ENCODE measurements around the gene SH2D4B. TPM values are rescaled to one million over a fixed set of nuclear protein-coding genes. Genes with fewer than 3 reads are reported as not detected.

Gene SH2D4B
- total RNA-seq, 1 donor from 2014 or later: 0.07 TPM

DNA sequence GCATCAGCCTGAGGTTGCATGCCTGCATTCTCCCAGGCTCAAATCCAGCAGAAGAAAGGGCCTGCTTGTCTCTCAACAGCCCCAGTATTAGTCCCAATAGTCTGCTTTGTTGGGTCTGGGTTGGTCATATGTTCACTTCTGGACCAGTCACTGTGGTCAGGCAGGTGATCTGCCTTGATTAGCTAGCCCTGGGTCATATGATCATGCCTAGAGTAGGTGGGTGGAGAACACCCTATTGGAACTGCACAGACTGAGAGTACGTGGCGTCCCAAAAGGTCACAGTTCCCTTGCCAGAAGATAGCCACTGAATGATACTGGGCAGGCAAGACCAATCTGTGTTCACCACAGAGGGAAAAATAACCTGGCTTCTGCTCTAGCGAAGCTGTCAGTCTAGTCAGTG, 80.1 kb downstream of the SH2D4B start:
- intact Hi-C loops (cut with micrococcal nuclease): no loop called here

- intact Hi-C loops (cut with micrococcal nuclease): no loop called here
These were observed 81.3 kb downstream of the SH2D4B start for GRCh38 chr10:80619036-80619435.

DNA sequence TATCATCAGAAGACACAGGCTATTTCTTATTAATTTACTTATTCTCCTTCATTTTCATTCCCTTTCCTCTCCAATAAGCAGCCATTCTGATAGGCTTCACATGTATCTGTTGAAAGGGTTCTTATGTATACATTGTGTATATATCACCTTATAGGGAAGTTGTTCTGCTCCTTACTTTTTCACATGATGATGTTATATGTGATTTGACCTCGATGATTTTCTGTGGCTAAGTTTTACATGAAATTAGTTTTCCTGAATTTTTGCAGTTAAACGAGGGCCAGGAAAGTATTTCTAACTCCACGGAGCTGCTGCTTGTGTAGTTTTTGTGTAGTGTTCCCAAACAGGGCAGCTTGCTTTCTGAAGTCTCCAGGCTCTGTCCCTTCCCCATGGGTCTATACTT, 84.5 kb downstream of the SH2D4B start:
- intact Hi-C loops (cut with micrococcal nuclease): no loop called here

DNA sequence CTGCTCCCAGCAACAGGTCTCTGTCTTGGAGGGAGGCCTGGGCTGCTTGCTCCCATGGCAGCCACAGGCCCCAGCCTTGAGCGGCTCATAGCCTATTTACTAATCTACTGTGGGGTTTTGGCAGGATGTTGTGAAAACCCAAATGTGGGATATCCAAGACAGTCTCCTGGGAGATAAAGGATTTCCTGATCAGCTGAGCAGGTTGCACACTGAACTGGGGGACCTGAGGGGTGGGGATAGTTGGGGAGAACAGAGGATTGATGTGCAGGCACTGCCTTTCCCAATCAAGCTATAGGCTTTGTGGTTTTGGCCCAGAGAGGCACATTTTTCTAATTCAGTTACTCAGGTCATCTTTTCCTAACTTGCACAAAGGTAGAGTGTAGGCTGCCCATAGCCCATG, 92.6 kb downstream of the SH2D4B start:
- intact Hi-C loops (cut with micrococcal nuclease): no loop called here

GRCh38 chr10:80632742-80633141, 95.0 kb downstream of the SH2D4B start:
- intact Hi-C loops (cut with micrococcal nuclease): no loop called here

DNA sequence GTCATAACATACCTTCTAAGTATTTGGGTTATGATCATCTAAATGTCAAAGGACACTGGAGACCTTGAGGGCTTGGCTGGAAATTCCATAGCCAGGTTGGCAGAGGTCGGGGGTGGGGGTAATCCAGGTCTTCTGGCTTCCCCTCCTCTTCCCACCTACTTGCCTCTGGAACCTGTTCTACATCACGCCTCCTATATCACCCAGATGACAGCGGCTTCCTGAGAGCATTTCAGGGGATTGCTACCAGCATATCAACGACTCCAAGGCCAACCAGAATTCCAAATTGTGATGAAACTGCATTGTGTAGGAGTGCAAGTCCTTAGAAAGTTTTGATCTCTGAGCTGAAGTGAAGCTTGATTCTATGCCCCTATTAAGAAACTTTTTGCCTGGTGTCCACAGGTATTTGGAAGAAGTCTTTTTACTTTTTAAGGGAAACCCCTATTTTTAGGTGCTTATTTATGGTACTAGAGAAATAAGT, 95.7 kb downstream of the SH2D4B start:
- intact Hi-C loops (cut with micrococcal nuclease): no loop called here

DNA sequence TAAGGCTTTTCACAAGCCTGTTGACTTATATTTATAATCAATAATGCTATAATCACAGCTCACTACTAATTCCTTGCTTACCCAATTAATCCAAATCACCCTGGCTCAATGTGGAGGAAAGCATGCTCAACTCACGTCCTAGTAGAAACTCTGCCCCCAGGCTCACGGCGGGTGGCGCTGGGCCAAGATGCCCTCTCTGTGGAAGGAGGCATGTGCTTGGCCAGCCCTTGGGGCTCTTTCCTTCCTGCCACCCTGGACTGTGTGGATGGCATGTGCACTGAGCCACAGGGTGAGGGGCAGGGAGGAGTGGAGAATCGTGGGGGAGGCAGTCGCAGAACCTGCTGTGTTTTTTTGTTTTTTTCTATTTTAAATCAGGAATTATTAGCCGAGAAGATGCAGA, 96.2 kb downstream of the SH2D4B start:
- intact Hi-C loops (cut with micrococcal nuclease): no loop called here

- intact Hi-C loops (cut with micrococcal nuclease): no loop called here
These were observed 105.0 kb downstream of the SH2D4B start for GRCh38 chr10:80642661-80643060.

- intact Hi-C loops (cut with micrococcal nuclease): no loop called here
These were observed 108.7 kb downstream of the SH2D4B start for GRCh38 chr10:80646366-80646765.

- intact Hi-C loops (cut with micrococcal nuclease): no loop called here
These were observed 109.6 kb downstream of the SH2D4B start for GRCh38 chr10:80647173-80647833.

GRCh38 chr10:80648106-80648505, 110.4 kb downstream of the SH2D4B start:
- intact Hi-C loops (cut with micrococcal nuclease): no loop called here

DNA sequence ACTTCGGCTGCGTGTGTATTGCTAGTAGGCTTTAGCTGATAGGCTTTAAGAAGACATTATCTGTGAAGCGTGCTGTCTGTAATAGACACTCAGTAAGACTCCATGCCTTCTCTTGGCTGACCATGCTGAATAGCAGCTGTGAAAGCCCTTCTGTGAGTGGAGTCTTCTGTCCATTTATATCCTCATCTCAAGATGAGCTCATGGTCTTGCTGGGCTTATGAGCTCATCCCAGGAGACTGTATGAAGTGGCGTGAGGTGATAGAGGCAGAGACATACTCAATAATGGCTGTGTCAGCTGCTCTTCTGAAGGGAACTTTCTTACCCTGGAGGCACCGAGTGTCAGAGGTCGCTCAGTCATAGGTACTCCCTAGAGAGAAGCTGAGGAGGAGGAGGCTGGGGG, 111.5 kb downstream of the SH2D4B start:
- intact Hi-C loops (cut with micrococcal nuclease): no loop called here

DNA sequence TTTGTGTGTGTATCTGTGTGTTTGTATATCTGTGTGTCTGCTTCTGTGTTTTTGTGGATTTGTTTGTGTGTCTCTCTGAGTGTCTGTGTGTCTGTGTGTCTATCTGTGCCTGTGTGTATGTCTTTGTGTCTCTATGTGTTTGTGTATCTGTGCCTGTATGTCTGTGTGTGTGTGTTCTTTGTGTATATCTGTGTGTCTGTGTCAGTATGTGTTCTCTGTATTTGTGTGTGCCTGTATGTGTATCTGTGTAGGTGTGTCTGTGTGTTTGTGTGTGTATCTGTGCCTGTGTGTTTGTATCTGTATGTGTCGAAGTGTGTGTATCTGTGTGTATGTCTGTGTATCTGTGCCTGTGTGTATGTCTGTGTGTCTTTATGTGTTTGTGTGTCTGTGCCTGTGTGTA, 118.2 kb downstream of the SH2D4B start:
- intact Hi-C loops (cut with micrococcal nuclease): no loop called here

DNA sequence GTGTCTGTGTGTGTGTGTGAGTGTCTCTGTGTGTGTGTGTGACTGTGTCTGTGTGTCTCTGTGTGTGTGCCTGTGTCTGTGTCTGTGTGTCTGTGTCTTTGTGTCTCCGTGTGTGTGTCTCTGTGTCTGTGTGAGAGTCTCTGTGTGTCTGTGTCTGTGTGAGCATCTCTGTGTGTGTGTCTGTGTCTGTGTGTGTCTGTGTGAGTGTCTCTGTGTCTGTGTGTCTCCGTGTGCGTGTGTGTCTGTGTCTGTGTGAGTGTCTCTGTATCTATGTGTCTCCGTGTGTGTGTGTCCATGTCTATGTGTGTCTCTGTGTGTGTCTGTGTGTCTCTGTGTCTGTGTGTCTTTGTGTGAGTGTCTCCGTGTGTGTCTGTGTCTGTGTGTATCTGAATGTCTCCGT, 120.4 kb downstream of the SH2D4B start:
- intact Hi-C loops (cut with micrococcal nuclease): no loop called here

DNA sequence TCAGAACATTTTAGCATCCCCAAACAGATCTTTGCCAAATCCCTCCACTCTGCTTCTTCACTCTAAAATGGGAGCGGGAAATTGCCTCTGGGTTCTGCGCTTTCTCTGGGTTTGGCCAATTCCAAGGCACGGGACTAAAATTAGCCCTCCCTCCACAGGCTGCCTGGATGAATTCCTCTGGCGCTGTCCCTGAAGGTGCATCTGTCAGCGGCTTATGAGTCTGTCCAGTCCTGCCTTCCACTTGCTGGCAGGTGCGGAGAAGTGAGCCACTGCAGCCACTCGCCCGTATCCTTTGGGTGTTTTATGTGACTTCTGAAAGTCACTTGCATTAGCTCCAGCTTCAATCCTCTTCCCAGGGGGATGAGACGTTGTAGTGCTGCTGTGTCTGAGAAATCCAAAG, 121.6 kb downstream of the SH2D4B start:
- intact Hi-C loops (cut with micrococcal nuclease): no loop called here

GRCh38 chr10:80660266-80660665, 122.6 kb downstream of the SH2D4B start:
- intact Hi-C loops (cut with micrococcal nuclease): no loop called here

- intact Hi-C loops (cut with micrococcal nuclease): no loop called here
These were observed 123.0 kb downstream of the SH2D4B start for GRCh38 chr10:80660736-80661135.

DNA sequence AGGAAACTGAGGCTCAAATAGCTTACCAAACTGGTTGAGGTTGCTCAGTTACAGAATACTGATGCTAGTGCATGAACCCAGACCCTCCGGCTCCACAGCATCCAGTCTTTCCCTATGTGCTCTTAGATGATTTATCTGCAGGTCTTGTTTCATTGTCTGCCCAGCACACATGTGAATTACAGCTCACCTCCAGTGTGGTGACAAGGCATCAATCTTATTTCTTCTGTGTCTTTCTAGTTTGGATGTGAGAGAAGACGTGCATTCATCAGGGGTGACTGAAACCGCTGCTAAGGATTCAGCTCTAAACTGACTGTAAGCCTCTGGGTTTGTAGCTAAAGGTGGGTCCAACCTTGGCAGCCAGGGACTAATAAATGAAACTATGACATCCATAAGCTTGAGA, 123.8 kb downstream of the SH2D4B start:
- intact Hi-C loops (cut with micrococcal nuclease): no loop called here

DNA sequence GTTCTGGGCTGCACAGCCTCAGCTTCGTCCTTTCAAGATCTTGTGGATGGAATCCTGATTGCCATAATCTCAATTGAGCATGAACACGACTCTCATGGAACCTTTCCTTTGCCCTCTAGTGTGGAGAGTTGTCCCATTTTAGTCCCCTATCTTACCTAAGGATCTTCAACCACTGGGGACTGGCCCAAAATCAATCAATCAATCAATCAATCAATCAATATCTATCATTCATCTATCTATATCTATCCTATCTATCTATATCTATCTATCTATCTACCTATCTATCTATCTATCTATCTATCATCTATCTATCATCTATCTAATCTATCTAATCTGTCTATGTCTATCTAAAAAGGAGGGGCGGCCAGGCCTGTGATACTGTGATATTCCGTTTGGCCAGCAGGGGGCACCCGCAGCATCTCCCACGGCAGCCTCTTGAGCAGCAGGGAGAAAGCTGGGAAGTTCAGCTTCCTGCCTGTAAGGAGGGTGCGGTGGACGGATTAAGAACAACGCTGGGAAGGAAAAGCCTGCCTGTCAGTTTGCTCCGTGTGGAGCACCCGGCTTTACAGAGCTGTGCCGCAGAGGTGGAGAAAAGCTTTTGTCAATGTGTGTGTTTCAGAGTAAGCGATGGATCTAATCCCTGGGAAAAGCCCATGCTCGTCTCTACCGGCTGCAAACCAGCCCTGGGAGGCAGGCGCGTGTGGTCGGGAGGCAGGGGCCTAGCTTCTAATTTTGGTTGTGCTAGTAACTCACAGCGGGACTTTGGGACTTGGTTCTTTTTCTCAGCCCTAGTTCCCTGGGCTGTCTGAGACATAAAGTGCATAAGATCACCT, 124.9 kb downstream of the SH2D4B start:
- intact Hi-C loops (cut with micrococcal nuclease): no loop called here

DNA sequence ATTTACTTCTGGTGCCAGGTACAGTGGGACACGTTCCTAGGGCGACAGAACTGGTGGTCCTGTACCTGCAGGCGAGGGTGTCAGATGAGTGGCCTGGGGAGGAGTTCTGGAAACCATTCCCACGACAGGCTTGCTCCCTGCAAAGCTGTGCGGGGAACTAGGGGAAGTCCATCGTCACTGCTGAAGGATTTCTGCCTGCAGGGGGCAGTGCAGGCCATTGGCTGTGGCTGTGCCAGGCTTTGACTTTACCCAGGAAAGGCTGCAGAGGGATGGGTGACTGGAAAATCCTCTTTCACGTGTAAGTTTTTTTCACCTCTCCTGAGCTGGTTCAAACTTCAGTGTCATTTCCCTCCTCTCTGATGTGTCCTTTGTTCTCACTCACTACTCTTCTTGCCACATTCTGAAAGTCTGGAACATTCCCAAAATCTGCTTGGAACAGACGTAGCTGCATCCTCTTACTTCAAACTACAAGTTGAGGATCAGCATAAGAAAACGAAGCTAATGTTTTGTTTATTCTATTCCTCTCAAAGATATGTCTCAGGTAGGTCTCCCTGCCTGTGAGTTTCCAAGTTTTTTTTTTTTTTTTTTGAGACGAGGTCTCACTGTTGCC, 126.5 kb downstream of the SH2D4B start:
- intact Hi-C loops (cut with micrococcal nuclease): no loop called here

DNA sequence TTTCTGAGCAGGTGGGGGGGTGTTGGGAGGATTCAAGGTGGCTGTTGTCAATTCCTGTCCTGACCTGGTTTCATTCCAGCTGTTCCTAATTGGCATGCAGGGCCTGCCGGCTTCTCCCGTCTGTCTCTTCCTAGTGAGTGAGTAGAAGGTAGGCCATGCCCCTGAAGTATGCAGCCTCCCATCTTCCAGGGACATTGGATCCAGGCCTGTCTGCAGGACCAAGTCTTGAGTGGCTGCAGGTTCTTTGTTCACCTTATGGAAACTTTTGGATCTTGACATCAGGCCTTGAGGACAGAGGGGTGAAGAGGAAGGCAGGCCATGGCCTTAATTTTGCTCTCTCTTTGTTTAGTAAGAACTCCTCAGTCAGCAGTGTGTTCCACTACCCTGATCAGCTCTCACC, 131.8 kb downstream of the SH2D4B start:
- intact Hi-C loops (cut with micrococcal nuclease): no loop called here

DNA sequence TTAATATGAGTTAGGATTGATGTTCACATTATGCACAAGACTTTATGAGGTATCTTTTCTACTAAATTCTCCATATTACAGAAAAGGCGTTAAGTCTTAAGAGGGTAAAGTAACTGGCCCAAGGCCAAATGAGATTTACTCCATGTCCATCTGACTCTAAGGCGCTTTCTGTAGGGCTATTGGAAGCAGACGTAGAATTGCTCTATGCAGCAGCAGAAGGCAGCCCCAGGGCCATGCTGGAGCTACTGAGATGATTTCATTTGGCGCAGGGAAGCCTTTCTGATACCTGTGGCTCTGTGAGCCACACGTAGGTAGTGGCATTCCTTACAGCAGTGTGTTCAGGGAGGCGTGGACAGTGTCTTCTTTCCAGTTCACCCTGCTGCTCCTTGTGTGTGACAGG, 133.1 kb downstream of the SH2D4B start:
- intact Hi-C loops (cut with micrococcal nuclease): no loop called here
